ENCODE results near the gene USP48.

GRCh38 chr1:21827141-21827679 is 44.3 kb upstream of the USP48 start:
- TF ChIP-seq, protein P1, sequence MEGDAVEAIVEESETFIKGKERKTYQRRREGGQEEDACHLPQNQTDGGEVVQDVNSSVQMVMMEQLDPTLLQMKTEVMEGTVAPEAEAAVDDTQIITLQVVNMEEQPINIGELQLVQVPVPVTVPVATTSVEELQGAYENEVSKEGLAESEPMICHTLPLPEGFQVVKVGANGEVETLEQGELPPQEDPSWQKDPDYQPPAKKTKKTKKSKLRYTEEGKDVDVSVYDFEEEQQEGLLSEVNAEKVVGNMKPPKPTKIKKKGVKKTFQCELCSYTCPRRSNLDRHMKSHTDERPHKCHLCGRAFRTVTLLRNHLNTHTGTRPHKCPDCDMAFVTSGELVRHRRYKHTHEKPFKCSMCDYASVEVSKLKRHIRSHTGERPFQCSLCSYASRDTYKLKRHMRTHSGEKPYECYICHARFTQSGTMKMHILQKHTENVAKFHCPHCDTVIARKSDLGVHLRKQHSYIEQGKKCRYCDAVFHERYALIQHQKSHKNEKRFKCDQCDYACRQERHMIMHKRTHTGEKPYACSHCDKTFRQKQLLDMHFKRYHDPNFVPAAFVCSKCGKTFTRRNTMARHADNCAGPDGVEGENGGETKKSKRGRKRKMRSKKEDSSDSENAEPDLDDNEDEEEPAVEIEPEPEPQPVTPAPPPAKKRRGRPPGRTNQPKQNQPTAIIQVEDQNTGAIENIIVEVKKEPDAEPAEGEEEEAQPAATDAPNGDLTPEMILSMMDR (IDR thresholded peaks at IDR 0.05; ENCODE audit: low read depth, low read length), result no peak
- no peak for TF ChIP-seq EZH2phosphoT487 (IDR thresholded peaks at IDR 0.05; ENCODE audit: low read depth)
